ENCODE data around the gene CADM1.

Gene CADM1

GRCh38 chr11:115352805-115353485, 151.3 kb downstream of the CADM1 start:
- no peak for DNase-seq (ENCODE audit: low spot score)

GRCh38 chr11:115349335-115350017, 154.7 kb downstream of the CADM1 start:
- no peak for DNase-seq (ENCODE audit: low spot score)

GRCh38 chr11:115348416-115348815, 155.8 kb downstream of the CADM1 start:
- DNase-seq (ENCODE audit: low spot score) = no peak

- no peak for DNase-seq (ENCODE audit: low spot score)
These were observed 157.1 kb downstream of the CADM1 start for GRCh38 chr11:115347106-115347505.

- DNase-seq (ENCODE audit: low spot score) = no peak
These were observed 158.4 kb downstream of the CADM1 start for GRCh38 chr11:115345840-115346239.

- DNase-seq (ENCODE audit: low spot score) = no peak
These were observed 158.9 kb downstream of the CADM1 start for GRCh38 chr11:115345361-115345760.

GRCh38 chr11:115344846-115345245, 159.4 kb downstream of the CADM1 start:
- DNase-seq (ENCODE audit: low spot score) = no peak

- no peak for DNase-seq (ENCODE audit: low spot score)
These were observed 162.1 kb downstream of the CADM1 start for GRCh38 chr11:115342142-115342541.

GRCh38 chr11:115340874-115341273, 163.3 kb downstream of the CADM1 start:
- no peak for DNase-seq (ENCODE audit: low spot score)

GRCh38 chr11:115338476-115338875, 165.7 kb downstream of the CADM1 start:
- no peak for DNase-seq (ENCODE audit: low spot score)

GRCh38 chr11:115334932-115335788, 169.1 kb downstream of the CADM1 start:
- DNase-seq (ENCODE audit: low spot score) = peak; percentile 31

GRCh38 chr11:115333949-115334348, 170.3 kb downstream of the CADM1 start:
- no peak for DNase-seq (ENCODE audit: low spot score)

- peak; percentile 55 for DNase-seq (ENCODE audit: low spot score)
These were observed 171.1 kb downstream of the CADM1 start for GRCh38 chr11:115333121-115333520.

GRCh38 chr11:115330684-115331482, 173.3 kb downstream of the CADM1 start:
- DNase-seq (ENCODE audit: low spot score) = no peak

- DNase-seq (ENCODE audit: low spot score) = no peak
These were observed 177.7 kb downstream of the CADM1 start for GRCh38 chr11:115326526-115326925.

GRCh38 chr11:115325523-115325922, 178.7 kb downstream of the CADM1 start:
- no peak for DNase-seq (ENCODE audit: low spot score)

- DNase-seq (ENCODE audit: low spot score) = peak; percentile 78
These were observed 179.4 kb downstream of the CADM1 start for GRCh38 chr11:115324581-115325432.

- no peak for DNase-seq (ENCODE audit: low spot score)
These were observed 181.5 kb downstream of the CADM1 start for GRCh38 chr11:115322553-115323203.

- DNase-seq (ENCODE audit: low spot score) = peak; percentile 22
These were observed 182.5 kb downstream of the CADM1 start for GRCh38 chr11:115321605-115322289.

All from kidney tubule cell (primary cell).